Mesenchymal stem cell (in vitro differentiated cells and primary cell): ENCODE measurements around the gene EML5.

Experiments
- DNase-seq: peaks from one replicate; pipeline ENCODE4 v3.0.0-alpha.2; 2013
- H2AFZ ChIP-seq: one replicate; pipeline ENCODE4 v1.6.1; 2013; ENCODE audit warnings: low read depth, mild to moderate bottlenecking, control low read depth, inconsistent platforms, low read length, moderate library complexity
- H2AK5ac ChIP-seq: 2 replicates; pipeline ENCODE4 v1.6.1; 2013; ENCODE audit warnings: low read length, moderate library complexity, mild to moderate bottlenecking, inconsistent platforms; ENCODE audit not compliant: severe bottlenecking
- H2BK120ac ChIP-seq: one replicate; pipeline ENCODE4 v1.6.1; 2013; ENCODE audit warnings: low read depth, mild to moderate bottlenecking, inconsistent platforms, low read length, moderate library complexity
- H2BK12ac ChIP-seq, 2 experiments: one replicate each; pipeline ENCODE4 v1.6.1; 2013; ENCODE audit warnings: inconsistent platforms in 2 of 2, low read length in 2 of 2, mild to moderate bottlenecking in 2 of 2, moderate library complexity in 2 of 2, control low read depth in 1 of 2
- H2BK15ac ChIP-seq: one replicate; pipeline ENCODE4 v1.6.1; 2013; ENCODE audit warnings: mild to moderate bottlenecking, low read depth, inconsistent platforms; ENCODE audit not compliant: poor library complexity, severe bottlenecking
- H2BK5ac ChIP-seq: 2 replicates; pipeline ENCODE4 v1.6.1; 2013; ENCODE audit warnings: low read depth, mild to moderate bottlenecking, low read length, control low read depth, inconsistent platforms; ENCODE audit not compliant: poor library complexity, severe bottlenecking
- H3K14ac ChIP-seq, 2 experiments: one replicate each; pipeline ENCODE4 v1.6.1; 2013; ENCODE audit warnings: inconsistent platforms in 2 of 2, low read length in 2 of 2, control low read depth in 1 of 2, mild to moderate bottlenecking in 1 of 2, moderate library complexity in 1 of 2
- H3K18ac ChIP-seq, 2 experiments: one replicate each; pipeline ENCODE4 v1.6.1; 2013; ENCODE audit warnings: inconsistent platforms in 2 of 2, low read length in 2 of 2, control low read depth in 1 of 2, low read depth in 1 of 2, mild to moderate bottlenecking in 1 of 2
- H3K23ac ChIP-seq, 2 experiments: one replicate each; pipeline ENCODE4 v1.6.1; 2013; ENCODE audit warnings: inconsistent platforms in 2 of 2, low read length in 2 of 2, mild to moderate bottlenecking in 2 of 2, moderate library complexity in 2 of 2, control low read depth in 1 of 2
- H3K27ac ChIP-seq: 2 replicates; pipeline ENCODE4 v1.5.1; 2013; ENCODE audit warnings: mild to moderate bottlenecking, moderate library complexity, low read length, control low read depth, inconsistent platforms; ENCODE audit not compliant: poor library complexity, severe bottlenecking
- H3K27me3 ChIP-seq, 2 experiments: 2 replicates each; pipeline versions ENCODE4 v1.6.1 to v1.7.0; 2013; ENCODE audit warnings: low read length in 2 of 2, mild to moderate bottlenecking in 2 of 2, moderate library complexity in 2 of 2, control low read depth in 1 of 2, inconsistent platforms in 1 of 2; ENCODE audit not compliant: control insufficient read depth in 1 of 2, insufficient read depth in 1 of 2
- H3K36me3 ChIP-seq, 2 experiments: 2 replicates each; pipeline versions ENCODE4 v1.6.1 to v1.7.0; 2013; ENCODE audit warnings: low read length in 2 of 2, control low read depth in 1 of 2, inconsistent platforms in 1 of 2, low read depth in 1 of 2, mild to moderate bottlenecking in 1 of 2; ENCODE audit not compliant: insufficient read depth in 2 of 2, control insufficient read depth in 1 of 2
- H3K4ac ChIP-seq, 2 experiments: one replicate each; pipeline ENCODE4 v1.6.1; 2013; ENCODE audit warnings: inconsistent platforms in 2 of 2, low read length in 2 of 2, mild to moderate bottlenecking in 2 of 2, moderate library complexity in 2 of 2, control low read depth in 1 of 2, low read depth in 1 of 2
- H3K4me1 ChIP-seq: 2 replicates; pipeline ENCODE4 v1.6.1; 2013; ENCODE audit warnings: low read depth, low read length, control low read depth; ENCODE audit not compliant: control insufficient read depth, insufficient read depth
- H3K4me2 ChIP-seq: 2 replicates; pipeline ENCODE4 v1.6.1; 2013; ENCODE audit warnings: low read length, mild to moderate bottlenecking, inconsistent platforms; ENCODE audit not compliant: poor library complexity, severe bottlenecking
- H3K4me3 ChIP-seq, 2 experiments: 2 replicates each; pipeline versions ENCODE4 v1.5.1 to v1.7.0; 2013; ENCODE audit warnings: low read length in 2 of 2, mild to moderate bottlenecking in 2 of 2, control low read depth in 1 of 2, low read depth in 1 of 2; ENCODE audit not compliant: insufficient read depth in 1 of 2
- H3K79me1 ChIP-seq: replicated peaks from 2 replicates; pipeline ENCODE4 v1.6.1; 2013; ENCODE audit warnings: mild to moderate bottlenecking, control low read depth, low read length, inconsistent platforms; ENCODE audit not compliant: poor library complexity, severe bottlenecking
- H3K9ac ChIP-seq: 2 replicates; pipeline ENCODE4 v1.7.0; 2013; ENCODE audit warnings: mild to moderate bottlenecking, low read length, moderate library complexity
- H3K9me3 ChIP-seq: 2 replicates; pipeline ENCODE4 v1.7.0; 2013; ENCODE audit warnings: mild to moderate bottlenecking, low read length; ENCODE audit not compliant: control insufficient read depth
- H4K8ac ChIP-seq: one replicate; pipeline ENCODE4 v1.6.1; 2013; ENCODE audit warnings: inconsistent platforms, mild to moderate bottlenecking, low read length, moderate library complexity
- H4K91ac ChIP-seq: one replicate; pipeline ENCODE4 v1.6.1; 2013; ENCODE audit warnings: mild to moderate bottlenecking, low read length, inconsistent platforms
- WGBS: methylation state at CpG from one replicate; pipeline ENCODE4 v1.1.7; 2013; ENCODE audit warnings: mixed read lengths; 5-methylcytosine and 5-hydroxymethylcytosine counted together

EML5 gene

GRCh38 chr14:88683119-88683518 lies 109.6 kb downstream of the EML5 start:
- 50% methylated on average over 1 of the region's 2 CpGs for WGBS
- Histone ChIP-seq H2BK12ac (no peak overlapping the region), H2BK5ac (no peak overlapping the region)

GRCh38 chr14:88682495-88683114 lies 110.1 kb downstream of the EML5 start:
- no peak overlapping the region for H2AK5ac ChIP-seq
- WGBS: 36% methylated on average over 4 of the region's 5 CpGs

More at GRCh38 chr14:88683119-88683518, 109.6 kb downstream of the EML5 start:
- DNase-seq: no peak
- Histone ChIP-seq H3K23ac (no peak overlapping the region), H3K27ac (no peak overlapping the region), H2AK5ac (no peak overlapping the region), H2BK15ac (no peak overlapping the region), H3K79me1 (no peaks in the 10 kb centered on the region), H3K4me1 (no peaks in the 10 kb centered on the region), H3K4ac (no peak overlapping the region), H4K91ac (no peak overlapping the region), H4K8ac (no peak overlapping the region), H2AFZ (no peak overlapping the region), H3K27me3 (no peaks in the 10 kb centered on the region), H3K4me2 (no peak overlapping the region), H3K9me3 (no peaks in the 10 kb centered on the region), H3K18ac (no peak overlapping the region), H3K4me3 (no peak overlapping the region), H3K36me3 (no peaks in the 10 kb centered on the region), H3K14ac (no peak overlapping the region), H2BK120ac (no peak overlapping the region), H3K9ac (no peak overlapping the region)

GRCh38 chr14:88681755-88682494 lies 110.8 kb downstream of the EML5 start:
- 82% methylated on average over 2 of the region's 5 CpGs for WGBS
- no peaks in the 10 kb centered on the region for H3K27me3 ChIP-seq
- no peak overlapping the region for H2BK5ac ChIP-seq
- no peak overlapping the region for H3K18ac ChIP-seq
- H4K91ac ChIP-seq: no peak overlapping the region
- H2AFZ ChIP-seq: no peak overlapping the region
- H3K27ac ChIP-seq: no peak overlapping the region
- no peak for DNase-seq
- H3K9ac ChIP-seq: no peak overlapping the region
- H4K8ac ChIP-seq: no peak overlapping the region
- H3K9me3 ChIP-seq: no peaks in the 10 kb centered on the region
- no peak overlapping the region for H3K4me3 ChIP-seq
- no peak overlapping the region for H3K23ac ChIP-seq
- no peak overlapping the region for H2AK5ac ChIP-seq
- H2BK120ac ChIP-seq: no peak overlapping the region
- no peaks in the 10 kb centered on the region for H3K4me1 ChIP-seq
- H3K14ac ChIP-seq: no peak overlapping the region
- no peak overlapping the region for H3K4ac ChIP-seq
- H3K4me2 ChIP-seq: no peak overlapping the region
- H3K36me3 ChIP-seq: no peaks in the 10 kb centered on the region
- no peak overlapping the region for H2BK15ac ChIP-seq
- H2BK12ac ChIP-seq: no peak overlapping the region
- no peaks in the 10 kb centered on the region for H3K79me1 ChIP-seq

More at GRCh38 chr14:88682495-88683114, 110.1 kb downstream of the EML5 start:
- Histone ChIP-seq H3K9me3 (no peaks in the 10 kb centered on the region), H3K27me3 (no peaks in the 10 kb centered on the region), H2BK5ac (no peak overlapping the region), H3K14ac (no peak overlapping the region), H2BK12ac (no peak overlapping the region), H3K79me1 (no peaks in the 10 kb centered on the region), H4K91ac (no peak overlapping the region), H3K4ac (no peak overlapping the region), H2BK120ac (no peak overlapping the region), H3K4me2 (no peak overlapping the region), H3K4me3 (no peak overlapping the region), H3K4me1 (no peaks in the 10 kb centered on the region), H3K27ac (no peak overlapping the region), H2BK15ac (no peak overlapping the region), H2AFZ (no peak overlapping the region), H4K8ac (no peak overlapping the region), H3K36me3 (no peaks in the 10 kb centered on the region), H3K18ac (no peak overlapping the region), H3K9ac (no peak overlapping the region), H3K23ac (no peak overlapping the region)
- no peak for DNase-seq

- Histone ChIP-seq H3K9me3 (peaks cover 8% of the 10 kb centered on the region), H4K91ac (no peak overlapping the region), H3K36me3 (no peaks in the 10 kb centered on the region), H3K18ac (no peak overlapping the region), H3K4ac (no peak overlapping the region), H2AFZ (no peak overlapping the region), H3K79me1 (no peaks in the 10 kb centered on the region), H3K4me1 (no peaks in the 10 kb centered on the region), H2AK5ac (no peak overlapping the region), H4K8ac (no peak overlapping the region), H3K14ac (no peak overlapping the region), H2BK120ac (no peak overlapping the region), H3K9ac (no peak overlapping the region), H3K27me3 (peaks cover 6 to 23% of the 10 kb centered on the region in 2 experiments), H3K27ac (no peak overlapping the region), H2BK12ac (no peak overlapping the region), H2BK15ac (no peak overlapping the region), H3K4me3 (no peak overlapping the region), H3K23ac (no peak overlapping the region), H2BK5ac (no peak overlapping the region), H3K4me2 (no peak overlapping the region)
- DNase-seq: no peak
- 67% methylated on average over 4 of the region's 4 CpGs for WGBS
Observed at GRCh38 chr14:88669346-88669745, 123.4 kb downstream of the EML5 start.
